ENCODE data around the gene BDKRB2.

BDKRB2 gene

GRCh38 chr14:96239711-96240141, 35.1 kb downstream of the BDKRB2 start:
- no peak for ATAC-seq

GRCh38 chr14:96240641-96241040, 36.0 kb downstream of the BDKRB2 start:
- ATAC-seq = no peak
- no peak for TF ChIP-seq ZFP30 (CRISPR knock-in tag; IDR thresholded peaks at IDR 0.05)
- no peak for TF ChIP-seq SNAI2 (CRISPR knock-in tag; IDR thresholded peaks at IDR 0.05)
- no peak for TF ChIP-seq ESRRG (CRISPR knock-in tag; IDR thresholded peaks at IDR 0.05)
- TF ChIP-seq ZNF8 (CRISPR knock-in tag; IDR thresholded peaks at IDR 0.05) = no peak
- no peak for TF ChIP-seq CSDC2 (CRISPR knock-in tag; IDR thresholded peaks at IDR 0.05)
- TF ChIP-seq OSR1 (CRISPR knock-in tag; IDR thresholded peaks at IDR 0.05) = no peak

More at GRCh38 chr14:96239711-96240141, 35.1 kb downstream of the BDKRB2 start:
- TF ChIP-seq TCF4 (CRISPR knock-in tag; IDR thresholded peaks at IDR 0.05; ENCODE audit: borderline replicate concordance) (no peak), PATZ1 (CRISPR knock-in tag; IDR thresholded peaks at IDR 0.05; ENCODE audit: borderline replicate concordance) (no peak), BACH2 (CRISPR knock-in tag; IDR thresholded peaks at IDR 0.05; ENCODE audit: borderline replicate concordance) (no peak), ZC3H10 (CRISPR knock-in tag; IDR thresholded peaks at IDR 0.05) (no peak), POU6F1 (CRISPR knock-in tag; IDR thresholded peaks at IDR 0.05; ENCODE audit: borderline replicate concordance, low read depth) (no peak), CSDC2 (CRISPR knock-in tag; IDR thresholded peaks at IDR 0.05) (no peak), ZFP30 (CRISPR knock-in tag; IDR thresholded peaks at IDR 0.05) (no peak), ZFP3 (CRISPR knock-in tag; IDR thresholded peaks at IDR 0.05) (no peak), RARB (CRISPR knock-in tag; IDR thresholded peaks at IDR 0.05) (no peak), OSR1 (CRISPR knock-in tag; IDR thresholded peaks at IDR 0.05) (no peak), TSHZ2 (CRISPR knock-in tag; IDR thresholded peaks at IDR 0.05) (no peak)

- TF ChIP-seq ARNTL (CRISPR knock-in tag; IDR thresholded peaks at IDR 0.05; ENCODE audit: borderline replicate concordance, low read depth) (no peak), CSRNP3 (CRISPR knock-in tag; IDR thresholded peaks at IDR 0.05) (no peak), ZFP3 (CRISPR knock-in tag; IDR thresholded peaks at IDR 0.05) (no peak), ZNF70 (CRISPR knock-in tag; IDR thresholded peaks at IDR 0.05) (no peak), ESRRG (CRISPR knock-in tag; IDR thresholded peaks at IDR 0.05) (no peak), BACH2 (CRISPR knock-in tag; IDR thresholded peaks at IDR 0.05; ENCODE audit: borderline replicate concordance) (no peak), TSHZ2 (CRISPR knock-in tag; IDR thresholded peaks at IDR 0.05) (no peak), PATZ1 (CRISPR knock-in tag; IDR thresholded peaks at IDR 0.05; ENCODE audit: borderline replicate concordance) (no peak)
- ATAC-seq = no peak
Measured at GRCh38 chr14:96242126-96242525, 37.5 kb downstream of the BDKRB2 start.

All from SK-N-SH treated with all-trans-retinoic acid at 6 μM for 48 hours (cell line).